Measurements from ENCODE around the gene C1QB.

GRCh38 chr1:22641906-22642636 lies 11.0 kb upstream of the C1QB start:
- TF ChIP-seq EZH2 (IDR thresholded peaks at IDR 0.05; ENCODE audit: borderline replicate concordance, low read length) (no peak), CTCF (conservative IDR thresholded peaks at IDR 0.05 in 1 of 2, IDR thresholded peaks at IDR 0.05 in 1 of 2; ENCODE audit: extremely low read depth in 1 of 2, insufficient read depth in 1 of 2, low read depth in 1 of 2, low read length in 2 of 2) (peak; percentile 56 to 93)
